Upper lobe of left lung (tissue), 6 donors: ENCODE measurements around the gene USP48. TPM values are rescaled to one million over a fixed set of nuclear protein-coding genes. Genes with fewer than 3 reads are reported as not detected.
A peak's percentile ranks its signal among the peaks of the same experiment; 100 is the strongest.

Experiments used
- ATAC-seq, 2 donors: fragments of 200-7000 bp; cut with Tn5 transposase; one replicate each; pipeline ENCODE4 v1.9.1; 2022; ENCODE audit warnings: mild to moderate bottlenecking in 2 of 2, moderate library complexity in 2 of 2; ENCODE audit not compliant: low FRiP score in 2 of 2
- DNase-seq, 2 donors: peaks; one replicate each; pipeline ENCODE4 v3.0.0-alpha.2; 2019 to 2020
- H3K27ac ChIP-seq, 4 donors: fragments of 200-600 bp; sonication (generic); one replicate each; pipeline ENCODE4 v1.5.1; 2016 to 2019
- H3K27me3 ChIP-seq, 4 donors: fragments of 200-600 bp; sonication (generic); one replicate each; pipeline ENCODE4 v1.5.1; 2017 to 2019
- H3K36me3 ChIP-seq, 4 donors: fragments of 200-600 bp; sonication (generic); one replicate each; pipeline ENCODE4 v1.5.1; 2016 to 2019
- H3K4me1 ChIP-seq, 4 donors: fragments of 200-600 bp; sonication (generic); one replicate each; pipeline ENCODE4 v1.5.1; 2018 to 2019
- H3K4me3 ChIP-seq, 4 donors: fragments of 200-600 bp; sonication (generic); one replicate each; pipeline ENCODE4 v1.5.1; 2017 to 2019; ENCODE audit warnings: mild to moderate bottlenecking in 2 of 4, moderate library complexity in 1 of 4
- H3K9me3 ChIP-seq, 4 donors: fragments of 200-600 bp; sonication (generic); one replicate each; pipeline ENCODE4 v1.5.1; 2018 to 2019
- CTCF ChIP-seq, 6 experiments: fragments of 450-650 bp in 4 of 6; fragments of 200-600 bp in 2 of 6; sonication (generic) in 2 of 6; IDR thresholded peaks; one replicate each; pipeline ENCODE4 v1.5.1; 2016 to 2019; ENCODE audit warnings: antibody characterized with exemption in 6 of 6
- EP300 ChIP-seq, 4 donors: sonication (generic); formaldehyde crosslinking; IDR thresholded peaks; one replicate each; pipeline ENCODE4 v1.5.1; 2017; ENCODE audit warnings: antibody characterized with exemption in 4 of 4, control low read depth in 2 of 4
- POLR2A ChIP-seq, 4 donors: fragments of 450-650 bp; IDR thresholded peaks; one replicate each; pipeline ENCODE4 v1.5.1; 2016 to 2017; ENCODE audit warnings: antibody characterized with exemption in 4 of 4, mild to moderate bottlenecking in 2 of 4
- POLR2AphosphoS5 ChIP-seq, 2 donors: sonication (generic); formaldehyde crosslinking; IDR thresholded peaks; one replicate each; pipeline ENCODE4 v1.5.1; 2017; ENCODE audit warnings: antibody characterized with exemption in 2 of 2
- WGBS, 2 donors: methylation state at CpG; one replicate each; pipeline ENCODE4 v1.1.5; 2017 to 2018; 5-methylcytosine and 5-hydroxymethylcytosine counted together
- total RNA-seq, 6 donors: library from RNA; depleted of rRNA in 4 of 6; stranded (reverse); fragments of >200 nt in 4 of 6; gene quantifications; one replicate each; pipeline versions ENCODE4 v1.1.0 to v1.2.1, GENCODE V29; 2016 to 2021
- donor health status: DM: no; HTN: no; CAD: no; lungs with moderate emphysema.
- donor health status: DM: no; HTN: yes; CAD: no; lungs with severe emphysema.

The USP48 gene
- total RNA-seq, 6 donors from 2014 or later, result 39.1 to 173 (median 53.4) TPM

GRCh38 chr1:21815724-21816321, 32.9 kb upstream of the USP48 start:
- 56 to 71% methylated on average over 12 of the region's 12 CpGs for WGBS, 2 donors
- DNase-seq (no peak), ATAC-seq (peak; percentile 49 to 69)
- Histone ChIP-seq H3K9me3 (no peaks in the 10 kb centered on the region), H3K27ac (no peak overlapping the region), H3K4me3 (no peak overlapping the region), H3K27me3 (peaks cover 0 to 5% (median 0%) of the 10 kb centered on the region in 4 donors), H3K36me3 (peaks cover 0 to 4% (median 0%) of the 10 kb centered on the region in 4 donors), H3K4me1 (peaks cover 0 to 11% (median 9%) of the 10 kb centered on the region in 4 donors)
- TF ChIP-seq CTCF (IDR thresholded peaks at IDR 0.05), result no peak
- TF ChIP-seq EP300 (IDR thresholded peaks at IDR 0.05), result no peak

- peak; percentile 3 to 67 for ATAC-seq
Measured at GRCh38 chr1:21814981-21815582, 32.1 kb upstream of the USP48 start.

GRCh38 chr1:21814241-21814918, 31.4 kb upstream of the USP48 start:
- Histone ChIP-seq H3K27me3 (peaks cover 0 to 5% (median 0%) of the 10 kb centered on the region in 4 donors), H3K4me1 (peaks cover 0 to 11% (median 9%) of the 10 kb centered on the region in 4 donors), H3K36me3 (no peaks in the 10 kb centered on the region), H3K4me3 (peak overlapping the region in 3 of 4 donors; percentile 25 to 43 (median 39)), H3K9me3 (no peaks in the 10 kb centered on the region), H3K27ac (no peak overlapping the region)
- DNase-seq (peak in 1 of 2 donors; percentile 91), ATAC-seq (peak; percentile 58 to 64)
- 6 to 17% methylated on average over 18 to 44 of the region's 65 CpGs for WGBS, 2 donors
- TF ChIP-seq EP300 (IDR thresholded peaks at IDR 0.05), result no peak
- TF ChIP-seq CTCF (IDR thresholded peaks at IDR 0.05), result peak; percentile 36 to 68 (median 51)

More at GRCh38 chr1:21814981-21815582, 32.1 kb upstream of the USP48 start:
- peaks cover 0 to 11% (median 9%) of the 10 kb centered on the region in 4 donors for H3K4me1 ChIP-seq
- H3K27ac ChIP-seq, result no peak overlapping the region
- peak in 1 of 2 donors; percentile 53 for DNase-seq
- no peaks in the 10 kb centered on the region for H3K9me3 ChIP-seq
- peaks cover 0 to 5% (median 0%) of the 10 kb centered on the region in 4 donors for H3K27me3 ChIP-seq
- TF ChIP-seq POLR2A (IDR thresholded peaks at IDR 0.05), result no peak
- TF ChIP-seq CTCF (IDR thresholded peaks at IDR 0.05), result no peak
- TF ChIP-seq POLR2AphosphoS5 (IDR thresholded peaks at IDR 0.05), result no peak
- no peaks in the 10 kb centered on the region for H3K36me3 ChIP-seq
- no peak overlapping the region for H3K4me3 ChIP-seq
- 83 to 84% methylated on average over 15 of the region's 15 CpGs for WGBS, 2 donors

- no peak overlapping the region for H3K4me3 ChIP-seq
- H3K27ac ChIP-seq, result no peak overlapping the region
- no peak for DNase-seq
- ATAC-seq, result no peak
- TF ChIP-seq POLR2A (IDR thresholded peaks at IDR 0.05), result no peak
- TF ChIP-seq EP300 (IDR thresholded peaks at IDR 0.05), result no peak
- TF ChIP-seq CTCF (IDR thresholded peaks at IDR 0.05), result no peak
- TF ChIP-seq POLR2AphosphoS5 (IDR thresholded peaks at IDR 0.05), result no peak
- H3K4me1 ChIP-seq, result peaks cover 0 to 11% (median 9%) of the 10 kb centered on the region in 4 donors
- H3K36me3 ChIP-seq, result no peaks in the 10 kb centered on the region
- H3K9me3 ChIP-seq, result no peaks in the 10 kb centered on the region
- WGBS, 2 donors, result 91 to 96% methylated on average over 3 of the region's 3 CpGs
- H3K27me3 ChIP-seq, result peaks cover 0 to 5% (median 0%) of the 10 kb centered on the region in 4 donors
Measured at GRCh38 chr1:21813542-21813941, 30.6 kb upstream of the USP48 start.
